ENCODE measurements around the gene KIAA1671.

The KIAA1671 gene

DNA sequence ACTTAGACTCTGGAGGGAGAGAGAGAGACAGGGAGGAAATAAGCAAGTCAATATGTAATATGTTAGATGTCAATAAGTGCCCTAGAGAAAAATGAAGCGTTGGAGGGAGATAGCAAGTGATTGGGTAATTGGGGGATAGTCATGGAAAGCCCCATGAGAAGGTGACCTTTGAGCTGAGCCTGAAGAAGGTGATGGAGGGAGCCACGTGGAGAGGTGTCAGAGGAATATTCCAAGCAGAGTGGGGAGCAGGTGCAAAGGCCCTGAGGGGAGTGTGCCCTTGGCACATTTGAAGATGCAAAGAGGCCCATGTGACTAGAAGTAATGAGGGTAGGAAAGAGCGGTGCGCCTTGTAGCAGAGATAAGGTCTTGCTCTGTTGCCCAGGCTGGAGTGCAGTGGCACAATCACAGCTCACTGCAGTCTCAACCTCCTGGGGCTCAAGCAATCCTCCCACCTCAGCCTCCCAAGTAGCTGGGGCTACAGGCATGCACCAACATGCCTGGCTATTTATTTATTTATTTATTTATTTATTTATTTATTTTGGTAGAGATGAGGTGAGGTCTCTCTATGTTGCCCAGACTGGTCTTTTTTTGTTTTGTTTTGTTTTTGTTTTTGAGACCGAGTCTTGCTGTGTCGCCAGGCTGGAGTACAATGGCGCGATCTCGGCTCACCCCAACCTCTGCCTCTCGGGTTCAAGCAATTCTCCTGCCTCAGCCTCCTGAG is 8.1 kb upstream of the KIAA1671 start:
- Histone ChIP-seq H3K79me2 (ENCODE audit: insufficient read depth, low read length) (no peaks in the 10 kb centered on the region), H3K27ac (ENCODE audit: low read depth, low read length) (no peak overlapping the region)

DNA sequence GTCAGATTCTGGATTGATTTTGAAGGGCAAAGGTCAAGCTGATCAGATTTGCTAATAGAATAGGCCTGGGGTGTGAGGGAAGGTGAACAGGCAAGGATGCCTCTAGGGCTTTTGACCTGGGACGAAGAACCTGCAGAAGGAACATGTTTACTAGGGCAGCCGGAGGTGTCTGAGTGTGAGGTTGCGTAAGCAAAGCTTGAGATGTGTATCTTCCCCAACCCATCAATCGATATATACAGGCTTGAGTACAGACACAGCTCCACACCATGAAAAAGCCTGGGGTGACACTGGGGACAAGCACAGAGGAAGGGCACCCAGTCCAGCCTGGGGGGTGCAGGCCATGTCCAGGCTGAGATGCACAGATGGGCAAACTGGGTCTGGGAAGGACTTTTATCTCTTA is 7.1 kb upstream of the KIAA1671 start:
- Histone ChIP-seq H2AFZ (ENCODE audit: low read depth, low read length, severe bottlenecking) (no peak overlapping the region), H3K36me3 (ENCODE audit: low read length) (no peaks in the 10 kb centered on the region), H3K9ac (ENCODE audit: low read length) (no peak overlapping the region), H3K27me3 (ENCODE audit: low read length) (no peaks in the 10 kb centered on the region), H3K79me2 (ENCODE audit: insufficient read depth, low read length) (no peaks in the 10 kb centered on the region), H3K9me3 (ENCODE audit: insufficient read depth, low read length) (no peaks in the 10 kb centered on the region), H3K4me2 (ENCODE audit: low read depth, low read length, poor library complexity, severe bottlenecking) (no peak overlapping the region), H4K20me1 (ENCODE audit: low read depth, low read length) (no peaks in the 10 kb centered on the region), H3K9me2 (replicated peaks; ENCODE audit: insufficient read depth, low read length) (no peaks in the 10 kb centered on the region), H3K27ac (ENCODE audit: low read depth, low read length) (no peak overlapping the region), H3K4me3 (ENCODE audit: insufficient read depth, low read length, poor library complexity, severe bottlenecking) (no peak overlapping the region), H3F3A (ENCODE audit: insufficient read depth) (no peaks in the 10 kb centered on the region)
- TF ChIP-seq, protein P1, sequence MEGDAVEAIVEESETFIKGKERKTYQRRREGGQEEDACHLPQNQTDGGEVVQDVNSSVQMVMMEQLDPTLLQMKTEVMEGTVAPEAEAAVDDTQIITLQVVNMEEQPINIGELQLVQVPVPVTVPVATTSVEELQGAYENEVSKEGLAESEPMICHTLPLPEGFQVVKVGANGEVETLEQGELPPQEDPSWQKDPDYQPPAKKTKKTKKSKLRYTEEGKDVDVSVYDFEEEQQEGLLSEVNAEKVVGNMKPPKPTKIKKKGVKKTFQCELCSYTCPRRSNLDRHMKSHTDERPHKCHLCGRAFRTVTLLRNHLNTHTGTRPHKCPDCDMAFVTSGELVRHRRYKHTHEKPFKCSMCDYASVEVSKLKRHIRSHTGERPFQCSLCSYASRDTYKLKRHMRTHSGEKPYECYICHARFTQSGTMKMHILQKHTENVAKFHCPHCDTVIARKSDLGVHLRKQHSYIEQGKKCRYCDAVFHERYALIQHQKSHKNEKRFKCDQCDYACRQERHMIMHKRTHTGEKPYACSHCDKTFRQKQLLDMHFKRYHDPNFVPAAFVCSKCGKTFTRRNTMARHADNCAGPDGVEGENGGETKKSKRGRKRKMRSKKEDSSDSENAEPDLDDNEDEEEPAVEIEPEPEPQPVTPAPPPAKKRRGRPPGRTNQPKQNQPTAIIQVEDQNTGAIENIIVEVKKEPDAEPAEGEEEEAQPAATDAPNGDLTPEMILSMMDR (IDR thresholded peaks at IDR 0.05; ENCODE audit: insufficient read depth, low read length, poor library complexity, severe bottlenecking) = no peak
- no peak for TF ChIP-seq EZH2phosphoT487 (conservative IDR thresholded peaks at IDR 0.05; ENCODE audit: low read length)

More for the DNA sequence above, 8.1 kb upstream of the KIAA1671 start:
- Histone ChIP-seq H4K20me1 (ENCODE audit: low read depth, low read length) (no peaks in the 10 kb centered on the region), H3K9me2 (replicated peaks; ENCODE audit: insufficient read depth, low read length) (no peaks in the 10 kb centered on the region), H3K4me3 (ENCODE audit: insufficient read depth, low read length, poor library complexity, severe bottlenecking) (no peak overlapping the region), H3K27me3 (ENCODE audit: low read length) (no peaks in the 10 kb centered on the region), H3K9ac (ENCODE audit: low read length) (no peak overlapping the region), H3K9me3 (ENCODE audit: insufficient read depth, low read length) (no peaks in the 10 kb centered on the region), H2AFZ (ENCODE audit: low read depth, low read length, severe bottlenecking) (no peak overlapping the region), H3K36me3 (ENCODE audit: low read length) (no peaks in the 10 kb centered on the region), H3F3A (ENCODE audit: insufficient read depth) (no peaks in the 10 kb centered on the region), H3K4me2 (ENCODE audit: low read depth, low read length, poor library complexity, severe bottlenecking) (no peak overlapping the region)
- TF ChIP-seq EZH2phosphoT487 (conservative IDR thresholded peaks at IDR 0.05; ENCODE audit: low read length) = no peak
- TF ChIP-seq, protein P1 (IDR thresholded peaks at IDR 0.05; ENCODE audit: insufficient read depth, low read length, poor library complexity, severe bottlenecking) = no peak

DNA sequence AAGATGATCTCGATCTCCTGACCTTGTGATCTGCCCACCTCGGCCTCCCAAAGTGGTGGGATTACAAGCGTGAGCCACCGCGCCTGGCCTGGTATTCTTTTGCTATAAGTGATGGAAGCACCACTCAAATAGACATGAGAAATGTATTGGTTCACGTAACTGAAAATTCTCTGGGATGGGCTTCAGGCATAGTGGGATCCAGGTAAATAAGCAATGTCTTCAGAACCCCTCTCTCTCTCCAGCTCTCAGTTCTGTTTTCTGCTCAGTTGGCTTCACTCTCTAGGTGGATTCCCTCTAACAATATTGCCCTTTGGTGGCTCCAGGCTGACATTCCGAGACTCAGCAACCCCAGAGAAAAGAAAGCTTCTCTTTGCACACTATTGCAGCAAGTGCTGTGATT is 5.1 kb upstream of the KIAA1671 start:
- no peaks in the 10 kb centered on the region for H4K20me1 ChIP-seq (ENCODE audit: low read depth, low read length)
- no peaks in the 10 kb centered on the region for H3K27me3 ChIP-seq (ENCODE audit: low read length)
- no peak overlapping the region for H3K27ac ChIP-seq (ENCODE audit: low read depth, low read length)
- no peaks in the 10 kb centered on the region for H3K9me3 ChIP-seq (ENCODE audit: insufficient read depth, low read length)
- H3F3A ChIP-seq (ENCODE audit: insufficient read depth) = no peaks in the 10 kb centered on the region
- no peak overlapping the region for H2AFZ ChIP-seq (ENCODE audit: low read depth, low read length, severe bottlenecking)
- TF ChIP-seq EZH2phosphoT487 (conservative IDR thresholded peaks at IDR 0.05; ENCODE audit: low read length) = no peak
- TF ChIP-seq, protein P1 (IDR thresholded peaks at IDR 0.05; ENCODE audit: insufficient read depth, low read length, poor library complexity, severe bottlenecking) = no peak
- H3K4me2 ChIP-seq (ENCODE audit: low read depth, low read length, poor library complexity, severe bottlenecking) = no peak overlapping the region
- no peak overlapping the region for H3K4me3 ChIP-seq (ENCODE audit: insufficient read depth, low read length, poor library complexity, severe bottlenecking)
- no peak overlapping the region for H3K9ac ChIP-seq (ENCODE audit: low read length)
- H3K79me2 ChIP-seq (ENCODE audit: insufficient read depth, low read length) = no peaks in the 10 kb centered on the region
- H3K9me2 ChIP-seq (replicated peaks; ENCODE audit: insufficient read depth, low read length) = no peaks in the 10 kb centered on the region
- no peaks in the 10 kb centered on the region for H3K36me3 ChIP-seq (ENCODE audit: low read length)

Measured in SU-DHL-6 (cell line).